Ovary (tissue), 9 donors: ENCODE data around the gene ENTPD1. TPM values are rescaled to one million over a fixed set of nuclear protein-coding genes. Genes with fewer than 3 reads are reported as not detected.
"Not testable (repeated sequence)": the region's sequence is repeated elsewhere in the genome, so short reads cannot be mapped to it uniquely, and the experiment has no call there.

Experiments used
- DNase-seq, 5 donors: peaks; one replicate each; pipeline ENCODE4 v3.0.0-alpha.2; 2019 to 2020
- H3K27ac ChIP-seq, 2 donors: fragments of 200-600 bp; one replicate each; pipeline versions ENCODE4 v1.5.1 to v1.8.0; 2019 to 2022
- H3K27me3 ChIP-seq: fragments of 200-600 bp; one replicate; pipeline ENCODE4 v1.8.0; 2022
- H3K36me3 ChIP-seq: fragments of 200-600 bp; sonication (generic); one replicate; pipeline ENCODE4 v1.5.1; 2019
- H3K4me1 ChIP-seq: one replicate; pipeline ENCODE4 v1.8.1; 2013; ENCODE audit warnings: mild to moderate bottlenecking, moderate library complexity; ENCODE audit not compliant: insufficient read depth
- H3K4me3 ChIP-seq: fragments of 200-600 bp; sonication (generic); one replicate; pipeline ENCODE4 v1.5.1; 2017
- H3K9me3 ChIP-seq, 2 donors: fragments of 200-600 bp in 1 of 2; sonication (generic) in 1 of 2; one replicate each; pipeline versions ENCODE4 v1.5.1 to v1.8.1; 2013 to 2019; ENCODE audit warnings: mild to moderate bottlenecking in 1 of 2, moderate library complexity in 1 of 2
- CTCF ChIP-seq, 3 donors: fragments of 450-650 bp in 2 of 3; fragments of 200-600 bp in 1 of 3; IDR thresholded peaks; one replicate each; pipeline versions ENCODE4 v1.5.1 to v1.8.0; 2016 to 2022; ENCODE audit warnings: antibody characterized with exemption in 3 of 3, mild to moderate bottlenecking in 1 of 3
- EP300 ChIP-seq: sonication (generic); formaldehyde crosslinking; IDR thresholded peaks from one replicate; pipeline ENCODE4 v1.6.1; 2017; ENCODE audit warnings: antibody characterized with exemption
- POLR2A ChIP-seq: fragments of 450-650 bp; IDR thresholded peaks from one replicate; pipeline ENCODE4 v1.6.1; 2017; ENCODE audit warnings: antibody characterized with exemption, mild to moderate bottlenecking, moderate library complexity
- WGBS, 3 donors: extraction: QIAGEN DNeasy Blood & Tissue Kit in 1 of 3; methylation state at CpG; one replicate each; pipeline versions ENCODE4 v1.1.5 to v1.1.7; 2013 to 2017; 5-methylcytosine and 5-hydroxymethylcytosine counted together
- intact Hi-C, 4 donors: fragments of 100-400 bp; cut with DNase I; formaldehyde crosslinking; loops; one replicate each; pipeline versions ENCODE4 v1.11.0 to v1.15.1; 2022 to 2023
- polyA plus RNA-seq, 2 donors: library from polyadenylated mRNA; stranded (reverse); fragments of 200-250 nt in 1 of 2; fragments of 350-450 nt in 1 of 2; fragmentation: Illumina TruSeq in 1 of 2; extraction: RNeasy Lipid Tissue Mini Kit (QIAGEN cat#74804) in 1 of 2; gene quantifications; one replicate each; pipeline ENCODE4 v1.2.3, GENCODE V29; 2013 to 2014
- total RNA-seq, 7 donors: library from RNA; depleted of rRNA in 2 of 7; stranded (reverse); fragments of >200 nt in 2 of 7; fragmentation: NEBNext Ultra II Directional in 3 of 7; extraction: Animal tissue kit (Norgen Biotek cat#: 25700) in 3 of 7; gene quantifications; one replicate each; pipeline versions ENCODE4 v1.1.0 to v1.2.4, GENCODE V29; 2016 to 2023
- donor health status: DM: no; HTN: no; CAD: no; lungs with moderate emphysema.
- donor health status: DM: no; HTN: no; CAD: no.
- donor health status: Bipolar disorder and iron deficiency.
- donor health status: DM: yes; HTN: yes; CAD: no.
- donor health status: DM: no; HTN: no; CAD: no.
- donor health status: DM: yes; HTN: yes; CAD: no.

Gene ENTPD1
- total and polyA plus RNA-seq, 9 donors, result 3.0 to 51.5 (median 8.1) TPM

- no peak for DNase-seq
- WGBS, 3 donors, result 65 to 69% (median 65%) methylated on average over 3 of the region's 3 CpGs
- no peaks in the 10 kb centered on the region for H3K9me3 ChIP-seq
- no peak overlapping the region for H3K27ac ChIP-seq
- H3K4me1 ChIP-seq, result no peaks in the 10 kb centered on the region
- H3K36me3 ChIP-seq, result no peaks in the 10 kb centered on the region
- H3K27me3 ChIP-seq, result no peaks in the 10 kb centered on the region
- no peak overlapping the region for H3K4me3 ChIP-seq
- intact Hi-C loops, result no loop called here
- TF ChIP-seq CTCF (IDR thresholded peaks at IDR 0.05) (no peak), EP300 (no peak), POLR2A (no peak)
These were observed 6.1 kb downstream of the ENTPD1 start for GRCh38 chr10:95761939-95762492.

- Histone ChIP-seq H3K4me3 (no peak overlapping the region), H3K4me1 (no peaks in the 10 kb centered on the region), H3K9me3 (no peaks in the 10 kb centered on the region), H3K36me3 (no peaks in the 10 kb centered on the region), H3K27me3 (no peaks in the 10 kb centered on the region), H3K27ac (no peak overlapping the region)
- TF ChIP-seq CTCF (IDR thresholded peaks at IDR 0.05) (no peak), EP300 (no peak), POLR2A (no peak)
- no peak for DNase-seq
- intact Hi-C loops, result no loop called here
These were observed 12.1 kb downstream of the ENTPD1 start for GRCh38 chr10:95767884-95768556.

- WGBS, 3 donors, result 83 to 87% (median 83%) methylated on average over 4 of the region's 4 CpGs
- intact Hi-C loops, result no loop called here
- TF ChIP-seq CTCF (IDR thresholded peaks at IDR 0.05), result no peak
- no peak for TF ChIP-seq POLR2A
- TF ChIP-seq EP300, result no peak
- Histone ChIP-seq H3K4me3 (no peak overlapping the region), H3K4me1 (no peaks in the 10 kb centered on the region), H3K27ac (no peak overlapping the region), H3K36me3 (no peaks in the 10 kb centered on the region), H3K9me3 (no peaks in the 10 kb centered on the region), H3K27me3 (no peaks in the 10 kb centered on the region)
- no peak for DNase-seq
These were observed 14.2 kb downstream of the ENTPD1 start for GRCh38 chr10:95770084-95770720.

- WGBS, 3 donors, result 70 to 93% (median 71%) methylated on average over 2 of the region's 2 CpGs
- H3K4me3 ChIP-seq, H3K27me3 ChIP-seq, intact Hi-C loops, DNase-seq, H3K36me3 ChIP-seq, H3K4me1 ChIP-seq, H3K9me3 ChIP-seq, H3K27ac ChIP-seq: not testable (repeated sequence)
These were observed 17.5 kb downstream of the ENTPD1 start for GRCh38 chr10:95773454-95773853.

GRCh38 chr10:95777638-95778037, 21.7 kb downstream of the ENTPD1 start:
- DNase-seq, intact Hi-C loops, H3K4me1 ChIP-seq: not testable (repeated sequence)

More at GRCh38 chr10:95777638-95778037, 21.7 kb downstream of the ENTPD1 start:
- not testable (repeated sequence) for H3K9me3 ChIP-seq, H3K27ac ChIP-seq, H3K4me3 ChIP-seq, H3K36me3 ChIP-seq, H3K27me3 ChIP-seq
- WGBS, 3 donors, result 78 to 91% (median 88%) methylated on average over 8 of the region's 8 CpGs
